Measurements from ENCODE around the gene FGF16.
"Not testable (repeated sequence)": the region's sequence is repeated elsewhere in the genome, so short reads cannot be mapped to it uniquely, and the experiment has no call there.

FGF16 gene

GRCh38 chrX:77444545-77444944 is 2.6 kb upstream of the FGF16 start:
- no peak for FAIRE-seq

DNA sequence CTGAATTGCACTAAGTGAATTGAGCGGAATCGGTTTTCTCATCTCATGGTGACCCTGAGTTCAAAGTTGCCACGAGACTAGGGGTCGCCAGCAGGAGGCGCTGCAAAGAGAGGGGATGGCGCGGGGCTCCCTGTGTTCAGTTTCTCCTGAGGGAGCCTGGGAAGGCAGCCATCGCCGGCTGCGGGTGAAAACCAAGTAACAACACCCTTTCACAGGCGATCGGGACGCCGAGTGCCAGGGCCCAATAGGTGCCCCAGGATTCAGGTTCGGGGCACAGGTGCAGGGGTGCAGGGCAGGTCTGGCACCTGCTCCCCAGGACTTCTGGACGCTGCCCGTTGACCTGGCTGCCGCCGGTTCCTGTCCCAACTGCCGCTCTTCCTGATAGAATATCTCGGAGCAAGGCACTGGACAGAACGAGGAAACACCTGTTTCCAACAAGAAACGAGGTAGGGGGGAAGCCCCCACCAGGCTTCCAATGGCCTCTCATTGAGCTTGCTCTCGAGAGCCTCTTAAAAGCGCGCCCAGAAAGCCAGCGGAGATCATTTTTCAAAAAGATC is 1.1 kb upstream of the FGF16 start:
- FAIRE-seq (no peak), DNase-seq (ENCODE audit: extremely low spot score, insufficient read length, low read depth) (no peak)

More at GRCh38 chrX:77444545-77444944, 2.6 kb upstream of the FGF16 start:
- DNase-seq (ENCODE audit: extremely low spot score, insufficient read length, low read depth) = no peak

- DNase-seq (ENCODE audit: extremely low spot score, insufficient read length, low read depth) = no peak
- FAIRE-seq = no peak
Measured at GRCh38 chrX:77447653-77448569, 722 bp downstream of the FGF16 start.

GRCh38 chrX:77450415-77450814 is 3.2 kb downstream of the FGF16 start:
- FAIRE-seq (no peak), DNase-seq (ENCODE audit: extremely low spot score, insufficient read length, low read depth) (no peak)

DNA sequence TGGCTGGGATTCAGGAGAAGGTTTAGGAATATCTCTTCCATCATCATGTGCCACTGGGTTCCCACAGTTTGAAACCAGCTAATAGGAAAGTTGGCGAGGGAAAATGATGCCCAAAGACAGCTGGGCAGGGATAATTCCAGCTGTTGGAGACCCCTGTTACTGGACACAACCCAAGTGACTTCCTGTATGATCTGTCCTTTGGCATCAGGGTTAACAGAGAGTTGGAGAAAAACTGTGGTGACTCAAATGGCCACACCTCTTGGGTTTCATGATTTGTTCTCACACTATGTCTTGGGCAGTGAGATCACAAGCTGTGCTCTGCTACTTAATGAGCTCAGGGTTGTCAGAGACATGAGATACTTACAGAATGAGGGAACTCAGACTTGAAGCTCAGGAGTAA is 3.8 kb downstream of the FGF16 start:
- FAIRE-seq (no peak), DNase-seq (ENCODE audit: extremely low spot score, insufficient read length, low read depth) (no peak)

DNA sequence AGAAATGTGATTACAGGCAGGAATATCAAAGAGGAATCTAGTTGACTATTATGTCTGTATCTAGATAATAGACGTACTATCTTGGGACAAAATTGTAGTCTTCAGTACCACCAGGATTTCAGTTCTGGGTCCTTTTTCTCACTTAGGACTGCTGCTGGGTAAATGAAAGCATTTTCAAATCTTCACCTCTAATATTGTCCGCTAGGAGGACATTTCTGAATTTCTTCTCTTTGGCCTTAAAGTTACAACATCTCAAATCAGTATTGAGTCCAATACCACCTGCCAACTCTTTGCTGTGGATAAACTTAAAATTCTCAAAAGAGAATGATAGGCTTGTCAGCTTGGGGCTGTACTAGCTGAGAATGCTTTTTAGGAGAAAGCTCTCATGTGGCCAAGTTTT is 6.0 kb downstream of the FGF16 start:
- DNase-seq (ENCODE audit: extremely low spot score, insufficient read length, low read depth) = no peak
- FAIRE-seq = no peak

DNA sequence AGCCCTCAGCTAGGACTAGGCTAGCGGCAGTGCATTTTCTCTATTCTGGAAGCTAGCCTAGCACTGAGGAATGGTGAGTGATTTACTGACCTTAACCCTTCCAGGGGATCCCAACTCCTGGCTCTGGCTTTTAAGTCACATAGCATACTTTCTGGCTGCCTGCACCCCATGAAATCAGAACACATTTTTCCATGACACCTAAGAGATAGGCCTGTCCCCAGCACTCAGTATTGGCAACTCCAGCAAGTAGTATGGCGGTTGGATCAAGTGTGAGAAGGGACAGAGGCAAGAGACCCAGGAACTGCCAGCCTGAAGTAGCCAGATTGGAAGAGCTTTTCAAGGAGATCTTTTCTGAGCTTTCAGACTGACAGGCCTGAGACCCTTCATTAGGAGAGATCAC is 8.2 kb downstream of the FGF16 start:
- DNase-seq (ENCODE audit: extremely low spot score, insufficient read length, low read depth) = no peak
- FAIRE-seq = no peak

DNA sequence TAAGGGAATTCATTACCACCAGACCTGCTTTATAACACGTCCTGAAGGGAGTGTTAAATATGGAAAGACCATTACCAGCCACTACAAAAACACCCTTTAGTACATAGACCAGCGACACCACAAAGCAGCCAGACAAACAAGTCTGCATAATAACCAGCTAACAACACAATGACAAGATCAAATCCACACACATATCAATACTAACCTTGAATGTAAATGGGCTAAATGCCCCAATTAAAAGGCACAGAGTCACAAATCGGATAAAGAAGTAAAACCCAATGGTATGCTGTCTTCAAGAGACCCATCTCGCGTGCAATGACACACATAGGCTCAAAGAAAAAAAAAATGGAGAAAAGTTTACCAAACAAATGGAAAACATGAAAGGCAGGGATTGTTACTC is 36.9 kb downstream of the FGF16 start:
- DNase-seq (ENCODE audit: extremely low spot score, insufficient read length, low read depth) = no peak
- no peak for FAIRE-seq

GRCh38 chrX:77493677-77494553 is 46.7 kb downstream of the FGF16 start:
- FAIRE-seq = no peak
- DNase-seq (ENCODE audit: extremely low spot score, insufficient read length, low read depth) = no peak

DNA sequence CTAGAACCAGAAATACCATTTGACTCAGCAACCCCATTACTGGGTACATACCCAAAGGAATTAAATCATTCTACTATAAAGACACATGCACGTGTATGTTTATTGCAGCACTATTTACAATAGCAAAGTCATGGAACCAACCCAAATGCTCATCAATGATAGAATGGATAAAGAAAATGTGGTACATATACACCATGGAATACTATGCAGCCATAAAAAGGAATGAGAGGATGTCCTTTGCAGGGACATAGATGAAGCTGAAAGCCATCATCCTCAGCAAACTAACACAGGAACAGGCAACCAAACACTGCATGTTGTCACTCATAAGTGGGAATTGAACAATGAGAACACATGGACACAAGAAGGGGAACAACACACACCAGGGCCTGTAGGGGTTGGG is 53.0 kb downstream of the FGF16 start:
- not testable (repeated sequence) for FAIRE-seq; DNase-seq (ENCODE audit: extremely low spot score, insufficient read length, low read depth)

DNA sequence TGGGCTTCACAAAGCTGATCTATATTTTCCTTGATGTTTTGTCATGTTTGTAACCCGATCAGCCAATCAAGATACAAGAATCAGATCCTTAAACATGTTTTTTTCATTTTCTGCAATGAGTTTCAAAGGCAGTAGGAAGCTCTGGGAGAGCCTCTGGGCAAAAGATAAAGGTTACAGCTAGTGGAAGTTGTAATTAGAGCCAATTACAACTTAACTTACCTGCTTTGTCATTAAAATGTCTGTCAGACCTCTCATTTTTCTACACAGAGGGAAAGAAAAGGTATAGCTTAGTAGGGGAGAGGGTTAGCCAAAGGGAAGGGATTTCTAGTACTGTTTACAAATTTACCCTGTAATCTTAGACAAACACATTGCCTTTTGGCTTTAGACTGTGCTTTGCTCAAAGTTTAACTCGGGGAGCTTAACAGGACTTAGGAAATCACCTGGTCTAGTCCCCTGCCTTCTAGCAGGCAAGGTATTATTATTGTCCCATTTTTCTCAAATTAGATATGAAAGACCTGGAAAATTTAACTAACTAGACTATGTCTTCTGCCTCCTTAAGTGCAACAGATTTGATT is 55.8 kb downstream of the FGF16 start:
- FAIRE-seq (no peak), DNase-seq (ENCODE audit: extremely low spot score, insufficient read length, low read depth) (no peak)

GRCh38 chrX:77505227-77505626 is 58.0 kb downstream of the FGF16 start:
- FAIRE-seq = no peak
- no peak for DNase-seq (ENCODE audit: extremely low spot score, insufficient read length, low read depth)

All from GM18507 (cell line).